A549 (cell line): ENCODE measurements around the gene NLRC3. TPM values are rescaled to one million over a fixed set of nuclear protein-coding genes. Genes with fewer than 3 reads are reported as not detected.

Source experiments
- ATAC-seq, 2 experiments: fragments of 200-7000 bp in 1 of 2; fragments of >200 bp in 1 of 2; cut with Nextera tagmentation in 1 of 2; cut with Tn5 transposase in 1 of 2; 3 replicates each; pipeline versions ENCODE4 v1.8.0 to v1.9.1; 2018 to 2020; ENCODE audit warnings: mild to moderate bottlenecking in 1 of 2, moderate library complexity in 1 of 2
- CTCF ChIA-PET: fragments of 300-600 bp; sonication (Branson Sonifier 250); formaldehyde crosslinking; extraction: SDS; loops from one replicate; lab custom pipeline; 2021; ENCODE audit warnings: antibody characterized with exemption, inconsistent platforms; lab: Yijun Ruan, JAX
- POLR2A ChIA-PET: fragments of 350-600 bp; formaldehyde crosslinking; extraction: SDS; loops from one replicate; lab custom pipeline; 2021; ENCODE audit warnings: antibody characterized with exemption, inconsistent platforms; lab: Yijun Ruan, JAX
- DNase-seq, 2 experiments: peaks; one replicate each; pipeline versions ENCODE4 v3.0.0 to v3.0.0-alpha.2; 2011 to 2016; ENCODE audit warnings: low read depth in 1 of 2, low spot score in 1 of 2
- FAIRE-seq: peaks from 2 replicates; lab custom pipeline; 2011; peaks lifted over from hg19 to GRCh38; lab: Jason Lieb, UNC
- H3K27ac ChIP-seq, 2 experiments: fragments of >200 bp; sonication (Bioruptor Twin); formaldehyde crosslinking; 3 replicates each; pipeline ENCODE4 v1.5.1; 2016 to 2017
- H3K4me1 ChIP-seq: fragments of >200 bp; sonication (Bioruptor Twin); formaldehyde crosslinking; 3 replicates; pipeline ENCODE4 v1.6.1; 2016
- H3K4me2 ChIP-seq: fragments of >200 bp; sonication (Bioruptor Twin); formaldehyde crosslinking; 3 replicates; pipeline ENCODE4 v1.6.1; 2016
- H3K4me3 ChIP-seq: fragments of >200 bp; sonication (Bioruptor Twin); formaldehyde crosslinking; 3 replicates; pipeline ENCODE4 v1.5.1; 2016
- H3K9me3 ChIP-seq: fragments of >200 bp; sonication (Bioruptor Twin); formaldehyde crosslinking; 3 replicates; pipeline ENCODE4 v1.6.1; 2016
- BHLHE40 ChIP-seq: IDR thresholded peaks from 2 replicates; pipeline ENCODE4 v1.6.1; 2012; ENCODE audit warnings: low read depth, low read length, inconsistent platforms
- CEBPB ChIP-seq, 2 experiments: fragments of >200 bp in 1 of 2; sonication (Bioruptor Twin) in 1 of 2; formaldehyde crosslinking in 1 of 2; IDR thresholded peaks; 2 replicates each; pipeline ENCODE4 v1.6.1; 2012 to 2016
- CHD2 ChIP-seq: fragments of 150-350 bp; IDR thresholded peaks from 2 replicates; pipeline ENCODE4 v1.6.1; 2014; ENCODE audit warnings: low read length; ENCODE audit not compliant: partially characterized antibody
- EHF ChIP-seq: fragments of 250-450 bp; sonication (Bioruptor Pico); IDR thresholded peaks from 2 replicates; pipeline ENCODE4 v1.5.0; 2020; ENCODE audit warnings: mild to moderate bottlenecking
- EP300 ChIP-seq, 2 experiments: fragments of >200 bp; sonication (Bioruptor Twin); formaldehyde crosslinking; IDR thresholded peaks; 2 replicates in 1 of 2; 3 replicates in 1 of 2; pipeline ENCODE4 v1.6.1; 2016 to 2017
- HDAC2 ChIP-seq: fragments of 200-600 bp; sonication (generic); IDR thresholded peaks from 2 replicates; pipeline ENCODE4 v1.6.1; 2016
- HEYL ChIP-seq: fragments of 250-450 bp; sonication (Bioruptor Pico); IDR thresholded peaks from 2 replicates; pipeline ENCODE4 v1.8.0; 2021; ENCODE audit warnings: mild to moderate bottlenecking, moderate library complexity
- HOXB13 ChIP-seq: fragments of 250-450 bp; sonication (Bioruptor Pico); IDR thresholded peaks from 2 replicates; pipeline ENCODE4 v1.5.0; 2020; ENCODE audit warnings: low read depth, mild to moderate bottlenecking, moderate library complexity
- HOXB5 ChIP-seq: fragments of 250-450 bp; sonication (Bioruptor Pico); IDR thresholded peaks from 2 replicates; pipeline ENCODE4 v1.5.0; 2020; ENCODE audit warnings: mild to moderate bottlenecking, moderate library complexity
- KDM1A ChIP-seq: fragments of 200-600 bp; sonication (generic); IDR thresholded peaks from 2 replicates; pipeline ENCODE4 v1.6.1; 2016; ENCODE audit warnings: low read depth, mild to moderate bottlenecking
- MAFK ChIP-seq: fragments of 450-650 bp; IDR thresholded peaks from 2 replicates; pipeline ENCODE4 v1.6.1; 2014; ENCODE audit not compliant: partially characterized antibody
- NR3C1 ChIP-seq: fragments of >200 bp; sonication (Bioruptor Twin); formaldehyde crosslinking; IDR thresholded peaks from 3 replicates; pipeline ENCODE4 v1.6.1; 2017
- RARB ChIP-seq: fragments of 250-450 bp; sonication (Bioruptor Pico); IDR thresholded peaks from 2 replicates; pipeline ENCODE4 v1.8.0; 2021; ENCODE audit warnings: mild to moderate bottlenecking, moderate library complexity
- ZC3H11A ChIP-seq: fragments of 450-650 bp; IDR thresholded peaks from 2 replicates; pipeline ENCODE4 v1.6.1; 2014; ENCODE audit warnings: antibody characterized with exemption, mild to moderate bottlenecking
- ZFP36 ChIP-seq: fragments of 450-650 bp; IDR thresholded peaks from 2 replicates; pipeline ENCODE4 v1.6.1; 2014; ENCODE audit warnings: borderline replicate concordance; ENCODE audit not compliant: partially characterized antibody
- WGBS: methylation state at CpG from one replicate; pipeline ENCODE4 v1.1.6; 2017; ENCODE audit errors: missing lambda C conversion rate; 5-methylcytosine and 5-hydroxymethylcytosine counted together
- polyA plus RNA-seq, 4 experiments: library from polyadenylated mRNA; depleted of rRNA in 3 of 4; stranded (reverse); fragments of >200 nt; fragmentation: RNase III in 1 of 4; extraction: RNeasy Plus Mini Kit Qiagen cat#74134 plus additional on column Dnase treatment in 1 of 4; gene quantifications; 2 replicates in 3 of 4; 3 replicates in 1 of 4; pipeline ENCODE4 v1.2.3, GENCODE V29; 2011 to 2017
- TF ChIP-seq, protein P1 (sequence below): fragments of 250-450 bp; sonication (Bioruptor Pico); IDR thresholded peaks from 2 replicates; pipeline ENCODE4 v1.5.0; 2020; ENCODE audit warnings: low read depth, mild to moderate bottlenecking, moderate library complexity
- TF ChIP-seq, protein P2 (sequence below): IDR thresholded peaks from 2 replicates; pipeline ENCODE4 v1.6.1; 2012; ENCODE audit warnings: low read depth, borderline replicate concordance
- TF ChIP-seq, protein P3 (sequence below): fragments of 200-600 bp; sonication (generic); IDR thresholded peaks from 2 replicates; pipeline ENCODE4 v1.6.1; 2016; ENCODE audit warnings: antibody characterized with exemption, mild to moderate bottlenecking, moderate library complexity
- TF ChIP-seq, protein P4 (sequence below): IDR thresholded peaks from 2 replicates; pipeline ENCODE4 v1.6.1; 2012

NLRC3 gene
- polyA plus RNA-seq, 2 of the 4 experiments (the other 2 are of a cell fraction) = 0.04 TPM; not detected in 1

DNA sequence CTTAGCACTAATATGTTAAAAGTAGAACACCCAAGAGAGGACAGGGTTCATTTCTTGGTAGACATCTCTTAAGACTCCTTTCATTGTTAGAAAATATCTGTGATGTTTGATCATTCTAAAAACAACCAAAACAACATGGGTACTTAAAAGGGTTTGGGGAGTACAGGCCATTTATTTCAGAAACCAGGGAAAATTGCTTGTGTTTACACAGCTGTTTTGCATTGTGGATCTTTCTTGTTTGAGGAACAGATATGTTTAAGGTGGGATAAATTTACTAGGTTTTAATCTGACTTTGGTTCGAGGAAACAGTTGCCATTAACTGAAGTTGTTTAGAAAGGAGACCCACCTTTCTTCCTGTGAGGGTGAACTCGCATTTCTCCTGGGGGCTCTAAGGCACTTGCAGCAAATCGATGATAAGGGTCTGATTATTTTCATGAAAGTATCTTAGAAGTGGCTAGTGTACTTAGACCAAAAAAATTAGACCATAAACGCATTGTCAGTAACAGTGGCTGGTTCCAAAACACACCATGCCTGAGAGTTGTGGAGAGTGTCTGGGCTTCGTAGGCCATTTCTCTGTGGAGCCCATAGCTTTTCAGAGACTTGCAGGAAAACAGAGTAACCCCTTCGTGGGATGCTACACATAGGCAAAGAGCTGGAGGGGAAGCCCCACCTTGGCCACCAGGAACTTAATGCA, 58.8 kb downstream of the NLRC3 start:
- H3K4me2 ChIP-seq = no peak overlapping the region
- FAIRE-seq = no peak
- TF ChIP-seq KDM1A = no peak
- TF ChIP-seq EHF (CRISPR knock-in tag) = no peak
- TF ChIP-seq RARB (CRISPR knock-in tag) = no peak
- no peak for TF ChIP-seq MAFK
- no peak for TF ChIP-seq EP300 (IDR thresholded peaks at IDR 0.05)
- no peak for TF ChIP-seq NR3C1
- TF ChIP-seq ZC3H11A = no peak
- no peak for TF ChIP-seq CEBPB (IDR thresholded peaks at IDR 0.05)
- TF ChIP-seq HOXB13 (CRISPR knock-in tag) = no peak
- TF ChIP-seq HEYL (CRISPR knock-in tag) = no peak
- TF ChIP-seq, protein P1, sequence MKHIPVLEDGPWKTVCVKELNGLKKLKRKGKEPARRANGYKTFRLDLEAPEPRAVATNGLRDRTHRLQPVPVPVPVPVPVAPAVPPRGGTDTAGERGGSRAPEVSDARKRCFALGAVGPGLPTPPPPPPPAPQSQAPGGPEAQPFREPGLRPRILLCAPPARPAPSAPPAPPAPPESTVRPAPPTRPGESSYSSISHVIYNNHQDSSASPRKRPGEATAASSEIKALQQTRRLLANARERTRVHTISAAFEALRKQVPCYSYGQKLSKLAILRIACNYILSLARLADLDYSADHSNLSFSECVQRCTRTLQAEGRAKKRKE (CRISPR knock-in tag) = no peak
- TF ChIP-seq, protein P2, sequence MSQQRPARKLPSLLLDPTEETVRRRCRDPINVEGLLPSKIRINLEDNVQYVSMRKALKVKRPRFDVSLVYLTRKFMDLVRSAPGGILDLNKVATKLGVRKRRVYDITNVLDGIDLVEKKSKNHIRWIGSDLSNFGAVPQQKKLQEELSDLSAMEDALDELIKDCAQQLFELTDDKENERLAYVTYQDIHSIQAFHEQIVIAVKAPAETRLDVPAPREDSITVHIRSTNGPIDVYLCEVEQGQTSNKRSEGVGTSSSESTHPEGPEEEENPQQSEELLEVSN = no peak
- TF ChIP-seq, protein P3, sequence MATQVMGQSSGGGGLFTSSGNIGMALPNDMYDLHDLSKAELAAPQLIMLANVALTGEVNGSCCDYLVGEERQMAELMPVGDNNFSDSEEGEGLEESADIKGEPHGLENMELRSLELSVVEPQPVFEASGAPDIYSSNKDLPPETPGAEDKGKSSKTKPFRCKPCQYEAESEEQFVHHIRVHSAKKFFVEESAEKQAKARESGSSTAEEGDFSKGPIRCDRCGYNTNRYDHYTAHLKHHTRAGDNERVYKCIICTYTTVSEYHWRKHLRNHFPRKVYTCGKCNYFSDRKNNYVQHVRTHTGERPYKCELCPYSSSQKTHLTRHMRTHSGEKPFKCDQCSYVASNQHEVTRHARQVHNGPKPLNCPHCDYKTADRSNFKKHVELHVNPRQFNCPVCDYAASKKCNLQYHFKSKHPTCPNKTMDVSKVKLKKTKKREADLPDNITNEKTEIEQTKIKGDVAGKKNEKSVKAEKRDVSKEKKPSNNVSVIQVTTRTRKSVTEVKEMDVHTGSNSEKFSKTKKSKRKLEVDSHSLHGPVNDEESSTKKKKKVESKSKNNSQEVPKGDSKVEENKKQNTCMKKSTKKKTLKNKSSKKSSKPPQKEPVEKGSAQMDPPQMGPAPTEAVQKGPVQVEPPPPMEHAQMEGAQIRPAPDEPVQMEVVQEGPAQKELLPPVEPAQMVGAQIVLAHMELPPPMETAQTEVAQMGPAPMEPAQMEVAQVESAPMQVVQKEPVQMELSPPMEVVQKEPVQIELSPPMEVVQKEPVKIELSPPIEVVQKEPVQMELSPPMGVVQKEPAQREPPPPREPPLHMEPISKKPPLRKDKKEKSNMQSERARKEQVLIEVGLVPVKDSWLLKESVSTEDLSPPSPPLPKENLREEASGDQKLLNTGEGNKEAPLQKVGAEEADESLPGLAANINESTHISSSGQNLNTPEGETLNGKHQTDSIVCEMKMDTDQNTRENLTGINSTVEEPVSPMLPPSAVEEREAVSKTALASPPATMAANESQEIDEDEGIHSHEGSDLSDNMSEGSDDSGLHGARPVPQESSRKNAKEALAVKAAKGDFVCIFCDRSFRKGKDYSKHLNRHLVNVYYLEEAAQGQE = no peak
- no peak for TF ChIP-seq BHLHE40
- TF ChIP-seq HOXB5 (CRISPR knock-in tag) = no peak
- no peak for TF ChIP-seq CHD2
- TF ChIP-seq, all 56 proteins: peak for 0
- H3K4me3 ChIP-seq = no peak overlapping the region
- no peak overlapping the region for H3K27ac ChIP-seq
- ATAC-seq (0 out of 6 replicates have a peak, but pooled peaks of 1 of the 2 experiments have one; percentile 13), DNase-seq (no peak)
- no peaks in the 10 kb centered on the region for H3K9me3 ChIP-seq
- CTCF ChIA-PET = interaction anchor here (0.6 kb wide), 1 partner anchor 985 kb away, joined by 3 read pairs; no protein-coding TSS in a partner anchor
- H3K4me1 ChIP-seq = peaks cover 18% of the 10 kb centered on the region
- POLR2A ChIA-PET = no interaction called here
- WGBS = 77% methylated on average over 6 of the region's 6 CpGs

DNA sequence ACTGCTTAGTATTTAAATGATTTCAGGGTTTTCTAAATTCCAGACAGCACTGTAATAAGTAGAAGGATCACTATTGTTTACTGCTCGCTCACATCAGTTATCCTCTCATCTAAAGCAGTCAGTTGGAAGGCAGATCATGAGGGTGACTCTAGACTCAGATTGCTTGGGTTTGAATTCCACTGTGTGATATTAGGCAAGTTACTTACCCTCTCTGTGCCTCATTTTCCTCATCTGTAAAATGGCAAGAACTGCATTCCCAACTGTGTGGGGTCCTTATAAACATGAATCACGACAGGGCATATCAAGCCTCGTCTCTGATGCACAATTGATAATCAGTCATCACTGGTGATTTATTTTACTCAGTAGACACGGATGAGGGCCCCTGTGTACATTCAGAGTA, 61.3 kb downstream of the NLRC3 start:
- Histone ChIP-seq H3K4me2 (no peak overlapping the region), H3K4me1 (peaks cover 18% of the 10 kb centered on the region), H3K9me3 (no peaks in the 10 kb centered on the region)
- ChIA-PET CTCF (no interaction called here), POLR2A (no interaction called here)
- no peak for FAIRE-seq
- WGBS = 95% methylated on average over 4 of the region's 4 CpGs
- no peak for DNase-seq
- no peak for ATAC-seq
- TF ChIP-seq ZFP36 = peak; percentile 31
- no peak for TF ChIP-seq HDAC2
- TF ChIP-seq, protein P4, sequence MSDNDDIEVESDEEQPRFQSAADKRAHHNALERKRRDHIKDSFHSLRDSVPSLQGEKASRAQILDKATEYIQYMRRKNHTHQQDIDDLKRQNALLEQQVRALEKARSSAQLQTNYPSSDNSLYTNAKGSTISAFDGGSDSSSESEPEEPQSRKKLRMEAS = no peak
- TF ChIP-seq, all 56 proteins: peak for 1
- Histone ChIP-seq H3K4me3 (no peak overlapping the region), H3K27ac (no peak overlapping the region)
